Liver (tissue), 9 donors: ENCODE results near the gene HOXD13. TPM values are rescaled to one million over a fixed set of nuclear protein-coding genes. Genes with fewer than 3 reads are reported as not detected.

Source experiments
- DNase-seq: peaks from one replicate; pipeline ENCODE4 v3.0.0-alpha.2; 2017; ENCODE audit warnings: low spot score
- H3K27ac ChIP-seq, 2 donors: one replicate each; pipeline ENCODE4 v1.7.0; 2013; ENCODE audit warnings: inconsistent platforms in 2 of 2, low read length in 2 of 2, control low read depth in 1 of 2, low read depth in 1 of 2, mild to moderate bottlenecking in 1 of 2
- H3K27me3 ChIP-seq, 4 donors: one replicate each; pipeline versions ENCODE4 v1.6.1 to v1.7.0; 2013; ENCODE audit warnings: low read length in 3 of 4, inconsistent platforms in 1 of 4, mild to moderate bottlenecking in 1 of 4, moderate library complexity in 1 of 4; ENCODE audit not compliant: control insufficient read depth in 4 of 4, insufficient read depth in 4 of 4
- H3K36me3 ChIP-seq, 4 donors: one replicate each; pipeline versions ENCODE4 v1.6.1 to v1.7.0; 2013; ENCODE audit warnings: low read length in 3 of 4, mild to moderate bottlenecking in 3 of 4, low read depth in 1 of 4, moderate library complexity in 1 of 4; ENCODE audit not compliant: control insufficient read depth in 4 of 4, insufficient read depth in 3 of 4
- H3K4me1 ChIP-seq, 4 donors: one replicate each; pipeline versions ENCODE4 v1.6.1 to v1.7.0; 2013; ENCODE audit warnings: low read length in 3 of 4, mild to moderate bottlenecking in 3 of 4, moderate library complexity in 1 of 4; ENCODE audit not compliant: control insufficient read depth in 4 of 4, insufficient read depth in 4 of 4
- H3K4me3 ChIP-seq, 3 donors: one replicate each; pipeline versions ENCODE4 v1.6.1 to v1.7.0; 2013; ENCODE audit warnings: low read length in 3 of 3, control low read depth in 1 of 3, low read depth in 1 of 3, mild to moderate bottlenecking in 1 of 3
- H3K9ac ChIP-seq, 2 donors: one replicate each; pipeline ENCODE4 v1.7.0; 2013; ENCODE audit warnings: low read length in 2 of 2, mild to moderate bottlenecking in 2 of 2, moderate library complexity in 2 of 2, control low read depth in 1 of 2, low read depth in 1 of 2
- H3K9me3 ChIP-seq, 4 donors: one replicate each; pipeline versions ENCODE4 v1.6.1 to v1.7.0; 2013; ENCODE audit warnings: low read length in 3 of 4; ENCODE audit not compliant: control insufficient read depth in 4 of 4
- ATF3 ChIP-seq: IDR thresholded peaks from 2 replicates; pipeline ENCODE4 v1.6.1; 2016; ENCODE audit warnings: antibody characterized with exemption
- CTCF ChIP-seq: fragments of 150-350 bp; IDR thresholded peaks from 2 replicates; pipeline ENCODE4 v1.5.1; 2017; ENCODE audit warnings: improper control_type of control experiment, low read depth, low read length; ENCODE audit not compliant: missing input control
- EGR1 ChIP-seq, 2 donors: IDR thresholded peaks; 2 replicates each; pipeline ENCODE4 v1.6.1; 2016 to 2018; ENCODE audit warnings: antibody characterized with exemption in 2 of 2, low read depth in 2 of 2
- GABPA ChIP-seq, 2 donors: IDR thresholded peaks in 1 of 2; conservative IDR thresholded peaks in 1 of 2; 2 replicates each; pipeline ENCODE4 v1.6.1; 2016; ENCODE audit warnings: antibody characterized with exemption in 2 of 2, mild to moderate bottlenecking in 1 of 2, moderate library complexity in 1 of 2
- HNF4A ChIP-seq, 2 donors: conservative IDR thresholded peaks; 2 replicates each; pipeline ENCODE4 v1.6.1; 2016; ENCODE audit warnings: antibody characterized with exemption in 2 of 2, mild to moderate bottlenecking in 2 of 2
- JUND ChIP-seq, 2 donors: IDR thresholded peaks; 2 replicates each; pipeline ENCODE4 v1.6.1; 2016; ENCODE audit warnings: antibody characterized with exemption in 2 of 2
- NR2F2 ChIP-seq: IDR thresholded peaks from 2 replicates; pipeline ENCODE4 v1.6.1; 2016; ENCODE audit warnings: antibody characterized with exemption
- RAD21 ChIP-seq, 2 donors: IDR thresholded peaks; 2 replicates each; pipeline ENCODE4 v1.6.1; 2016; ENCODE audit warnings: antibody characterized with exemption in 2 of 2, mild to moderate bottlenecking in 2 of 2
- REST ChIP-seq: IDR thresholded peaks from 2 replicates; pipeline ENCODE4 v1.6.1; 2016; ENCODE audit warnings: antibody characterized with exemption, mild to moderate bottlenecking
- RXRA ChIP-seq, 2 donors: IDR thresholded peaks; 2 replicates each; pipeline ENCODE4 v1.6.1; 2017 to 2018; ENCODE audit warnings: antibody characterized with exemption in 2 of 2, mild to moderate bottlenecking in 1 of 2
- SP1 ChIP-seq: IDR thresholded peaks from 2 replicates; pipeline ENCODE4 v1.6.1; 2018; ENCODE audit warnings: antibody characterized with exemption, mild to moderate bottlenecking
- TAF1 ChIP-seq: conservative IDR thresholded peaks from 2 replicates; pipeline ENCODE4 v1.6.1; 2016; ENCODE audit warnings: antibody characterized with exemption, mild to moderate bottlenecking
- YY1 ChIP-seq: IDR thresholded peaks from 2 replicates; pipeline ENCODE4 v1.6.1; 2016; ENCODE audit warnings: antibody characterized with exemption, mild to moderate bottlenecking
- WGBS: extraction: QIAGEN DNeasy Blood & Tissue Kit; methylation state at CpG from one replicate; pipeline ENCODE4 v1.1.7; 2013; 5-methylcytosine and 5-hydroxymethylcytosine counted together
- polyA plus RNA-seq, 2 donors: library from polyadenylated mRNA; stranded (reverse) in 1 of 2; unstranded in 1 of 2; fragments of 200-250 nt in 1 of 2; fragments of >200 nt in 1 of 2; fragmentation: Nextera tagmentation in 1 of 2; extraction: Ambion mirVana in 1 of 2; gene quantifications; one replicate each; pipeline versions ENCODE4 v1.2.1 to v1.2.3, GENCODE V29; 2013 to 2015
- total RNA-seq, 2 donors: library from RNA; depleted of rRNA; stranded (reverse); fragments of >200 nt; gene quantifications; one replicate each; pipeline ENCODE4 v1.2.3, GENCODE V29; 2014
- TF ChIP-seq, protein P1 (sequence below): IDR thresholded peaks from 2 replicates; pipeline ENCODE4 v1.6.1; 2016; ENCODE audit warnings: antibody characterized with exemption
- TF ChIP-seq, protein P2 (sequence below): IDR thresholded peaks from 2 replicates; pipeline ENCODE4 v1.6.1; 2016; ENCODE audit warnings: antibody characterized with exemption
- donor health status: healthy.
- donor health status: healthy.
- donor health status: healthy.
- donor health status: healthy.
- donor health status: healthy.

Gene HOXD13
- total and polyA plus RNA-seq, 4 donors = not detected

GRCh38 chr2:176079285-176079830 lies 13.2 kb upstream of the HOXD13 start:
- TF ChIP-seq HNF4A (conservative IDR thresholded peaks at IDR 0.05) (no peak), ATF3 (no peak), NR2F2 (no peak), SP1 (no peak), REST (no peak), GABPA (IDR thresholded peaks at IDR 0.05 in 1 of 2, conservative IDR thresholded peaks at IDR 0.05 in 1 of 2) (no peak), YY1 (no peak), RAD21 (IDR thresholded peaks at IDR 0.05) (no peak), RXRA (IDR thresholded peaks at IDR 0.05) (no peak), JUND (IDR thresholded peaks at IDR 0.05) (no peak), TAF1 (no peak), EGR1 (IDR thresholded peaks at IDR 0.05; ENCODE audit: low read depth in 2 of 2) (no peak), CTCF (no peak)
- TF ChIP-seq, protein P1, sequence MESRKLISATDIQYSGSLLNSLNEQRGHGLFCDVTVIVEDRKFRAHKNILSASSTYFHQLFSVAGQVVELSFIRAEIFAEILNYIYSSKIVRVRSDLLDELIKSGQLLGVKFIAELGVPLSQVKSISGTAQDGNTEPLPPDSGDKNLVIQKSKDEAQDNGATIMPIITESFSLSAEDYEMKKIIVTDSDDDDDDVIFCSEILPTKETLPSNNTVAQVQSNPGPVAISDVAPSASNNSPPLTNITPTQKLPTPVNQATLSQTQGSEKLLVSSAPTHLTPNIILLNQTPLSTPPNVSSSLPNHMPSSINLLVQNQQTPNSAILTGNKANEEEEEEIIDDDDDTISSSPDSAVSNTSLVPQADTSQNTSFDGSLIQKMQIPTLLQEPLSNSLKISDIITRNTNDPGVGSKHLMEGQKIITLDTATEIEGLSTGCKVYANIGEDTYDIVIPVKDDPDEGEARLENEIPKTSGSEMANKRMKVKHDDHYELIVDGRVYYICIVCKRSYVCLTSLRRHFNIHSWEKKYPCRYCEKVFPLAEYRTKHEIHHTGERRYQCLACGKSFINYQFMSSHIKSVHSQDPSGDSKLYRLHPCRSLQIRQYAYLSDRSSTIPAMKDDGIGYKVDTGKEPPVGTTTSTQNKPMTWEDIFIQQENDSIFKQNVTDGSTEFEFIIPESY = no peak
- TF ChIP-seq, protein P2, sequence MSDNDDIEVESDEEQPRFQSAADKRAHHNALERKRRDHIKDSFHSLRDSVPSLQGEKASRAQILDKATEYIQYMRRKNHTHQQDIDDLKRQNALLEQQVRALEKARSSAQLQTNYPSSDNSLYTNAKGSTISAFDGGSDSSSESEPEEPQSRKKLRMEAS = no peak
- Histone ChIP-seq H3K4me3 (peak overlapping the region in 1 of 3 donors; percentile 35), H3K27ac (no peak overlapping the region), H3K4me1 (peaks cover 0 to 16% (median 5%) of the 10 kb centered on the region in 4 donors), H3K9ac (no peak overlapping the region), H3K9me3 (peaks cover 0 to 27% (median 5%) of the 10 kb centered on the region in 4 donors), H3K36me3 (no peaks in the 10 kb centered on the region), H3K27me3 (peaks cover 5 to 68% (median 40%) of the 10 kb centered on the region in 4 donors)
- 6% methylated on average over 30 of the region's 30 CpGs for WGBS
- DNase-seq = peak; percentile 30
